Ishikawa (cell line): Measurements from ENCODE around the gene TNS1.

Experiments
- CEBPB ChIP-seq: IDR thresholded peaks from 2 replicates; pipeline ENCODE4 v1.6.1; 2012
- CREB1 ChIP-seq: IDR thresholded peaks from 2 replicates; pipeline ENCODE4 v1.6.1; 2012; ENCODE audit warnings: low read depth
- EGR1 ChIP-seq: IDR thresholded peaks from 2 replicates; pipeline ENCODE4 v1.6.1; 2012
- EP300 ChIP-seq: IDR thresholded peaks from 2 replicates; pipeline ENCODE4 v1.6.1; 2012; ENCODE audit warnings: borderline replicate concordance
- FOXM1 ChIP-seq: IDR thresholded peaks from 2 replicates; pipeline ENCODE4 v1.6.1; 2012; ENCODE audit warnings: low read depth, borderline replicate concordance
- NFIC ChIP-seq: IDR thresholded peaks from 2 replicates; pipeline ENCODE4 v1.6.1; 2012
- RAD21 ChIP-seq: IDR thresholded peaks from 2 replicates; pipeline ENCODE4 v1.6.1; 2012; ENCODE audit warnings: low read depth
- TAF1 ChIP-seq: IDR thresholded peaks from 2 replicates; pipeline ENCODE4 v1.6.1; 2012; ENCODE audit warnings: low read depth, mild to moderate bottlenecking
- TCF12 ChIP-seq: IDR thresholded peaks from 2 replicates; pipeline ENCODE4 v1.6.1; 2012; ENCODE audit warnings: low read depth
- TEAD4 ChIP-seq: IDR thresholded peaks from 2 replicates; pipeline ENCODE4 v1.6.1; 2012
- YY1 ChIP-seq: IDR thresholded peaks from 2 replicates; pipeline ENCODE4 v1.6.1; 2012; ENCODE audit warnings: low read depth
- ZBTB7A ChIP-seq: IDR thresholded peaks from 2 replicates; pipeline ENCODE4 v1.6.1; 2012; ENCODE audit warnings: low read depth
- TF ChIP-seq, protein P1 (sequence below): IDR thresholded peaks from 2 replicates; pipeline ENCODE4 v1.6.1; 2012
- TF ChIP-seq, protein P2 (sequence below): IDR thresholded peaks from 2 replicates; pipeline ENCODE4 v1.6.1; 2012
- TF ChIP-seq, protein P3 (sequence below): IDR thresholded peaks from 2 replicates; pipeline ENCODE4 v1.6.1; 2012; ENCODE audit warnings: low read depth, mild to moderate bottlenecking

Gene TNS1

DNA sequence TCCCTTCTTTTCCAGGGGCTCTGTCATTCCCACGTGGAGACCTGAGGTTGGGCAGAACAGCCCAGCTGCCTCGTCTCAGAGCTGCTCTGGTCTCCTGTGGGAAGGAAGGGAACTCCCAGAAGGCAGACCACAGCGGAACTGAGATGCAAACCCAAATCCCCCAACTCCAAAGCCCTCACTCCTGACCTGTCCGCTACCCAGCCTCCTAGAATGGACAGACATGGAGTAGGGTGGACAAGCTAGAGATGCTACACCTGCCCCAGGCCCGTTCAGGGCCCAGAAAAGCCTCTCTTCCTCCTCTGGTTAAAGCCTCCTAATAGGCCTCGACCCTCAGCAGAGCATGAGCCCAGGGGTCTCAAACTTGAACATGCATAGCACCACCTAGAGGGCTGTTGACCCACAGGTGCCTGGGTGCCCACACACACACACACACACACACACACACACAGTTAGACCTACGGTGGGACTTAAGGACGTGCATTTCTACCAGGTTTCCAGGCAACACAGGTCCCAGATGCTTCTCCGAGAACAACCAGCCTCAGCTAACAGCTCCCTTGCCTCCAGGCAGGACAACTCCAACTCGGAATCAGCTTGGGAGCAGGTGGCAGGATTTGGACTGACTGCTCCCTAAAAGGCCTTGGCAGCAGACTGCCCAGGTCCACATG is 93.5 kb downstream of the TNS1 start:
- TF ChIP-seq EGR1 (no peak), ZBTB7A (no peak), NFIC (no peak), CEBPB (no peak), TEAD4 (no peak), EP300 (no peak), CREB1 (no peak), RAD21 (no peak), TCF12 (no peak), TAF1 (no peak), FOXM1 (no peak), YY1 (no peak)
- TF ChIP-seq, protein P1, sequence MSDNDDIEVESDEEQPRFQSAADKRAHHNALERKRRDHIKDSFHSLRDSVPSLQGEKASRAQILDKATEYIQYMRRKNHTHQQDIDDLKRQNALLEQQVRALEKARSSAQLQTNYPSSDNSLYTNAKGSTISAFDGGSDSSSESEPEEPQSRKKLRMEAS = no peak
- TF ChIP-seq, protein P2, sequence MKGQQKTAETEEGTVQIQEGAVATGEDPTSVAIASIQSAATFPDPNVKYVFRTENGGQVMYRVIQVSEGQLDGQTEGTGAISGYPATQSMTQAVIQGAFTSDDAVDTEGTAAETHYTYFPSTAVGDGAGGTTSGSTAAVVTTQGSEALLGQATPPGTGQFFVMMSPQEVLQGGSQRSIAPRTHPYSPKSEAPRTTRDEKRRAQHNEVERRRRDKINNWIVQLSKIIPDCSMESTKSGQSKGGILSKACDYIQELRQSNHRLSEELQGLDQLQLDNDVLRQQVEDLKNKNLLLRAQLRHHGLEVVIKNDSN = no peak
- TF ChIP-seq, protein P3, sequence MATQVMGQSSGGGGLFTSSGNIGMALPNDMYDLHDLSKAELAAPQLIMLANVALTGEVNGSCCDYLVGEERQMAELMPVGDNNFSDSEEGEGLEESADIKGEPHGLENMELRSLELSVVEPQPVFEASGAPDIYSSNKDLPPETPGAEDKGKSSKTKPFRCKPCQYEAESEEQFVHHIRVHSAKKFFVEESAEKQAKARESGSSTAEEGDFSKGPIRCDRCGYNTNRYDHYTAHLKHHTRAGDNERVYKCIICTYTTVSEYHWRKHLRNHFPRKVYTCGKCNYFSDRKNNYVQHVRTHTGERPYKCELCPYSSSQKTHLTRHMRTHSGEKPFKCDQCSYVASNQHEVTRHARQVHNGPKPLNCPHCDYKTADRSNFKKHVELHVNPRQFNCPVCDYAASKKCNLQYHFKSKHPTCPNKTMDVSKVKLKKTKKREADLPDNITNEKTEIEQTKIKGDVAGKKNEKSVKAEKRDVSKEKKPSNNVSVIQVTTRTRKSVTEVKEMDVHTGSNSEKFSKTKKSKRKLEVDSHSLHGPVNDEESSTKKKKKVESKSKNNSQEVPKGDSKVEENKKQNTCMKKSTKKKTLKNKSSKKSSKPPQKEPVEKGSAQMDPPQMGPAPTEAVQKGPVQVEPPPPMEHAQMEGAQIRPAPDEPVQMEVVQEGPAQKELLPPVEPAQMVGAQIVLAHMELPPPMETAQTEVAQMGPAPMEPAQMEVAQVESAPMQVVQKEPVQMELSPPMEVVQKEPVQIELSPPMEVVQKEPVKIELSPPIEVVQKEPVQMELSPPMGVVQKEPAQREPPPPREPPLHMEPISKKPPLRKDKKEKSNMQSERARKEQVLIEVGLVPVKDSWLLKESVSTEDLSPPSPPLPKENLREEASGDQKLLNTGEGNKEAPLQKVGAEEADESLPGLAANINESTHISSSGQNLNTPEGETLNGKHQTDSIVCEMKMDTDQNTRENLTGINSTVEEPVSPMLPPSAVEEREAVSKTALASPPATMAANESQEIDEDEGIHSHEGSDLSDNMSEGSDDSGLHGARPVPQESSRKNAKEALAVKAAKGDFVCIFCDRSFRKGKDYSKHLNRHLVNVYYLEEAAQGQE = no peak

DNA sequence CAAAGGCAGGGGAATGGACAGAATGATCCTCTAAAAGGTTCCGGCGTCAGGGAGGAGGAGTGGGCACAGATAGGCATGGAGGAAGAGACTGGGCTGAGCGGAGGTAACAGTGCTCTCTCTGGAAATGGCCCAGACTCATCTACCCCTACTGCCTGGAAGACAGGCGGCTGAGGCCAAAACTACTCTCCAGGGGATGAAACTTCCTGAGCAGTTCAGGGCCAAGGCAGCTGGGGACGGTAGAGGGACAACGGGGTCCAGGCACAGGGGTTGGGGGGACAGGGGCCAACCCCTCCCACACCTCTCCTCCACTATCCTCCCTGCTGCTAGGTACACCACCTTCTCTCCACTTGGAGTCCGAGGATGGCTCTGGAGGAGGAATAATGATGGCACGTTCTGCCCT is 94.3 kb downstream of the TNS1 start:
- TF ChIP-seq ZBTB7A (no peak), NFIC (no peak), RAD21 (no peak), FOXM1 (no peak), TEAD4 (no peak), CREB1 (no peak), YY1 (no peak), TCF12 (no peak), TAF1 (no peak)
- TF ChIP-seq, protein P1 = no peak
- TF ChIP-seq, protein P3 = no peak

DNA sequence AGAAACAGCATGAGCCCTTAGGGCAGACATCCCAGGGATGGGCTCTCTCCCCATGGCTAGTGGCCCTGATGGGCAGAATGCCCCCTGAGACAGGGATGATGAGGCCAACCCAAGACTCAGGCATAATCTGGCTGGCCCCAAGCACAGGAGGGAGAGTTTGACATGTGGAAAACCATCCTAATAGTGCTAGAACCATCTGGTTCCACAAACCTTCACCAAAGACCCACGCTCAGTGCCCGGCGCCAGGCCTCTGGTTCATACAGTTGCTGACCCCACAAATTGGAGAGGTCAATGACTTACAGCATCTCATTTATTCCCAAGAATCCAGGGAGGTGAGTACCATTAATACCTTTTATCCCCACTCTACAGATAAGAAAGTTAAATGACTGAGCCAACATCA is 95.5 kb downstream of the TNS1 start:
- TF ChIP-seq RAD21 = no peak
- no peak for TF ChIP-seq FOXM1
- TF ChIP-seq, protein P3 = no peak
- TF ChIP-seq, protein P1 = no peak
- TF ChIP-seq YY1 = no peak
- TF ChIP-seq, protein P2 = no peak
- TF ChIP-seq ZBTB7A = no peak
- no peak for TF ChIP-seq CREB1
- TF ChIP-seq CEBPB = no peak
- no peak for TF ChIP-seq EP300
- TF ChIP-seq TCF12 = no peak

DNA sequence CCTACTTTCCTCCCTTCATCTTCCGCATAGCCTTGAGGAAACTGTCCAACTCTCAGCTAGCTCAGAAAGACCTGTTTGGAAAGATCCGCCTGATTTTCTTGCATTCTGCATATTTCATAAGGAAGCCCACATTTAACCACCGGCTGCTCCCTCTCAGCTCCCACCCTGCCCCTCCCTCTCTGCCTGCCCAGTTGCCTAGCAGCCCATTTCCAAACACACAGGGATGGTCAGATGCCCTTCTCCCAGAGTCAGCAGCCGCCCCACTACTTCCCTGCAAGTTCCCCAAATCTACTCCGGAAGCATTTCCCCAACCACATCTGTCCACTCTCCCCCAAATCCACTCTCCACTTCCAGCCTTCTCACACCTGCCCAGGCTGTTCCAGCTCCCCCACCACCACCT is 96.0 kb downstream of the TNS1 start:
- TF ChIP-seq CREB1 (no peak), EP300 (no peak), TCF12 (no peak)
- TF ChIP-seq, protein P1 = no peak

DNA sequence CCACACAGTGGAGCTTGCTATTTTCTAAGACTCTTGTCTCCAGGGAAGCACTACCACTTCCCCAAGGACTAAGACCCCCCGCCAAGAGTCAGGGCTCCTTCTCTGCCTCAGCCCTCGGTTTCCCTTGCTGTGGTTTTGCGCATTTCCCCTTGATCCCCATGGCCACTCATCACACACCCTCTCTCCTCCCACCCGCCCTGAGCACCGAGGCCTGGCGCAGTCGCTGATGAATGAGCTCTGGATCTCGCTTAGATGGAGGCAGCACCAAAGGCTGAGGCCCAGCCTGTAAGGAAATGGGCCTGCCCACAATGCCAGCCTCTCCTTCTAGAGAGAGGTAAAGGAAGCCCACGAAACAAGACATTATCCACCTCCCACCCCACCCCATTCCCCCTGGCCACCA is 96.9 kb downstream of the TNS1 start:
- TF ChIP-seq TCF12 = no peak
- TF ChIP-seq, protein P3 = no peak
- TF ChIP-seq CEBPB = no peak
- TF ChIP-seq TEAD4 = no peak
- TF ChIP-seq EP300 = no peak
